ENCODE data around the gene CALHM2.

DNA sequence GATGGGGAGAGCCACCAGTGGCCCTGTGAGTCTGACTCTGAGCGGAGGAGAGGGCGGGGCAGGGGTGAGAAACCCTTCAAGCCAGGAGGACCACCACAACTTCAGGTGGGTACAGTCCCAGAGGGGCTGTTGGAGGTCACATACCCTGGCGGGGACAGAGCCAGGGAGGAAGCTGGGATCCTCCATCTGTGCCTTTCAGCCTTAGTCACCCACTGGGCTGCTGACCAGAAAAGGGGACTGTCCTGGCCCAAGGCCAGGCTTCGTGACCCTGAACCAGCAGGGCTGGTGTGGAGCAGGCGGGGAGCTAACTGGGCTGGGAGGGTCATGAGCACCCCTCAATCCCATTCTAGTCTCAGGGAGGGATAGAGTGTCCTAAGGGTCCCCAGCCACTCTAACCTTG lies 28.4 kb upstream of the CALHM2 start:
- TF ChIP-seq, protein P1, sequence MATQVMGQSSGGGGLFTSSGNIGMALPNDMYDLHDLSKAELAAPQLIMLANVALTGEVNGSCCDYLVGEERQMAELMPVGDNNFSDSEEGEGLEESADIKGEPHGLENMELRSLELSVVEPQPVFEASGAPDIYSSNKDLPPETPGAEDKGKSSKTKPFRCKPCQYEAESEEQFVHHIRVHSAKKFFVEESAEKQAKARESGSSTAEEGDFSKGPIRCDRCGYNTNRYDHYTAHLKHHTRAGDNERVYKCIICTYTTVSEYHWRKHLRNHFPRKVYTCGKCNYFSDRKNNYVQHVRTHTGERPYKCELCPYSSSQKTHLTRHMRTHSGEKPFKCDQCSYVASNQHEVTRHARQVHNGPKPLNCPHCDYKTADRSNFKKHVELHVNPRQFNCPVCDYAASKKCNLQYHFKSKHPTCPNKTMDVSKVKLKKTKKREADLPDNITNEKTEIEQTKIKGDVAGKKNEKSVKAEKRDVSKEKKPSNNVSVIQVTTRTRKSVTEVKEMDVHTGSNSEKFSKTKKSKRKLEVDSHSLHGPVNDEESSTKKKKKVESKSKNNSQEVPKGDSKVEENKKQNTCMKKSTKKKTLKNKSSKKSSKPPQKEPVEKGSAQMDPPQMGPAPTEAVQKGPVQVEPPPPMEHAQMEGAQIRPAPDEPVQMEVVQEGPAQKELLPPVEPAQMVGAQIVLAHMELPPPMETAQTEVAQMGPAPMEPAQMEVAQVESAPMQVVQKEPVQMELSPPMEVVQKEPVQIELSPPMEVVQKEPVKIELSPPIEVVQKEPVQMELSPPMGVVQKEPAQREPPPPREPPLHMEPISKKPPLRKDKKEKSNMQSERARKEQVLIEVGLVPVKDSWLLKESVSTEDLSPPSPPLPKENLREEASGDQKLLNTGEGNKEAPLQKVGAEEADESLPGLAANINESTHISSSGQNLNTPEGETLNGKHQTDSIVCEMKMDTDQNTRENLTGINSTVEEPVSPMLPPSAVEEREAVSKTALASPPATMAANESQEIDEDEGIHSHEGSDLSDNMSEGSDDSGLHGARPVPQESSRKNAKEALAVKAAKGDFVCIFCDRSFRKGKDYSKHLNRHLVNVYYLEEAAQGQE (IDR thresholded peaks at IDR 0.05; ENCODE audit: insufficient read depth in 1 of 2, low read depth in 2 of 2, low read length in 1 of 2): no peak
- TF ChIP-seq, protein P2, sequence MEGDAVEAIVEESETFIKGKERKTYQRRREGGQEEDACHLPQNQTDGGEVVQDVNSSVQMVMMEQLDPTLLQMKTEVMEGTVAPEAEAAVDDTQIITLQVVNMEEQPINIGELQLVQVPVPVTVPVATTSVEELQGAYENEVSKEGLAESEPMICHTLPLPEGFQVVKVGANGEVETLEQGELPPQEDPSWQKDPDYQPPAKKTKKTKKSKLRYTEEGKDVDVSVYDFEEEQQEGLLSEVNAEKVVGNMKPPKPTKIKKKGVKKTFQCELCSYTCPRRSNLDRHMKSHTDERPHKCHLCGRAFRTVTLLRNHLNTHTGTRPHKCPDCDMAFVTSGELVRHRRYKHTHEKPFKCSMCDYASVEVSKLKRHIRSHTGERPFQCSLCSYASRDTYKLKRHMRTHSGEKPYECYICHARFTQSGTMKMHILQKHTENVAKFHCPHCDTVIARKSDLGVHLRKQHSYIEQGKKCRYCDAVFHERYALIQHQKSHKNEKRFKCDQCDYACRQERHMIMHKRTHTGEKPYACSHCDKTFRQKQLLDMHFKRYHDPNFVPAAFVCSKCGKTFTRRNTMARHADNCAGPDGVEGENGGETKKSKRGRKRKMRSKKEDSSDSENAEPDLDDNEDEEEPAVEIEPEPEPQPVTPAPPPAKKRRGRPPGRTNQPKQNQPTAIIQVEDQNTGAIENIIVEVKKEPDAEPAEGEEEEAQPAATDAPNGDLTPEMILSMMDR (IDR thresholded peaks at IDR 0.05): no peak
- TF ChIP-seq POLR2AphosphoS5 (IDR thresholded peaks at IDR 0.05; ENCODE audit: low read depth, low read length): no peak
- no peak for TF ChIP-seq SIN3A (IDR thresholded peaks at IDR 0.05; ENCODE audit: borderline replicate concordance, insufficient read depth, low read depth, low read length)

Measured in Panc1 (cell line).